ENCODE results near the gene KRT73.

Gene KRT73

DNA sequence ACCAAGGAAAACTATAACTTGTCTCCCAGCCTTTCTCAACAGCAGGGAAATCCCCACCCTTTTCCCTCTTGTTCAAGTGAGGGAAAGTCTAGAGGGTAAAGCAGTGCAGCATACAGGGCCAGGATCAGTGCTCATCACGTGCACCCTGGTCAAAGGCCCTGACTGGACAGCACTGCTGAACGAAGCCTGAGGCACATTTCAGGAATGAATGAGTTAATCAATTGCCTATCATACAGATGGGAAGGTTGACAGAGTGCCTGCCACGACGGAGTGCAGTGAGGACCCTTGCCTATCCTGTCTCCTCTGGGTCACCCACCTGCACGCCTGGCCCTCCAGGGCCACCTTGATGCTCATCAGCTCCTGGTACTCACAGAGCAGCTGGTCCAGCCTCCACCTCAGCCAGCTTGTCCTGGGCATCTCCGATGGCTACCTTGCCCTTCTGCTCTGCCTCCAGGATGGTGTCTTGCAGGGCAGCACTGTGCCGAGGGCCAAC is 11.7 kb upstream of the KRT73 start:
- TF ChIP-seq, protein P1, sequence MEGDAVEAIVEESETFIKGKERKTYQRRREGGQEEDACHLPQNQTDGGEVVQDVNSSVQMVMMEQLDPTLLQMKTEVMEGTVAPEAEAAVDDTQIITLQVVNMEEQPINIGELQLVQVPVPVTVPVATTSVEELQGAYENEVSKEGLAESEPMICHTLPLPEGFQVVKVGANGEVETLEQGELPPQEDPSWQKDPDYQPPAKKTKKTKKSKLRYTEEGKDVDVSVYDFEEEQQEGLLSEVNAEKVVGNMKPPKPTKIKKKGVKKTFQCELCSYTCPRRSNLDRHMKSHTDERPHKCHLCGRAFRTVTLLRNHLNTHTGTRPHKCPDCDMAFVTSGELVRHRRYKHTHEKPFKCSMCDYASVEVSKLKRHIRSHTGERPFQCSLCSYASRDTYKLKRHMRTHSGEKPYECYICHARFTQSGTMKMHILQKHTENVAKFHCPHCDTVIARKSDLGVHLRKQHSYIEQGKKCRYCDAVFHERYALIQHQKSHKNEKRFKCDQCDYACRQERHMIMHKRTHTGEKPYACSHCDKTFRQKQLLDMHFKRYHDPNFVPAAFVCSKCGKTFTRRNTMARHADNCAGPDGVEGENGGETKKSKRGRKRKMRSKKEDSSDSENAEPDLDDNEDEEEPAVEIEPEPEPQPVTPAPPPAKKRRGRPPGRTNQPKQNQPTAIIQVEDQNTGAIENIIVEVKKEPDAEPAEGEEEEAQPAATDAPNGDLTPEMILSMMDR (IDR thresholded peaks at IDR 0.05; ENCODE audit: control extremely low read depth, extremely low read depth, low read depth, missing control alignments) = no peak
- no peak for DNase-seq (ENCODE audit: extremely low spot score)
- CTCF ChIA-PET = no interaction called here
- POLR2A ChIA-PET = no interaction called here

DNA sequence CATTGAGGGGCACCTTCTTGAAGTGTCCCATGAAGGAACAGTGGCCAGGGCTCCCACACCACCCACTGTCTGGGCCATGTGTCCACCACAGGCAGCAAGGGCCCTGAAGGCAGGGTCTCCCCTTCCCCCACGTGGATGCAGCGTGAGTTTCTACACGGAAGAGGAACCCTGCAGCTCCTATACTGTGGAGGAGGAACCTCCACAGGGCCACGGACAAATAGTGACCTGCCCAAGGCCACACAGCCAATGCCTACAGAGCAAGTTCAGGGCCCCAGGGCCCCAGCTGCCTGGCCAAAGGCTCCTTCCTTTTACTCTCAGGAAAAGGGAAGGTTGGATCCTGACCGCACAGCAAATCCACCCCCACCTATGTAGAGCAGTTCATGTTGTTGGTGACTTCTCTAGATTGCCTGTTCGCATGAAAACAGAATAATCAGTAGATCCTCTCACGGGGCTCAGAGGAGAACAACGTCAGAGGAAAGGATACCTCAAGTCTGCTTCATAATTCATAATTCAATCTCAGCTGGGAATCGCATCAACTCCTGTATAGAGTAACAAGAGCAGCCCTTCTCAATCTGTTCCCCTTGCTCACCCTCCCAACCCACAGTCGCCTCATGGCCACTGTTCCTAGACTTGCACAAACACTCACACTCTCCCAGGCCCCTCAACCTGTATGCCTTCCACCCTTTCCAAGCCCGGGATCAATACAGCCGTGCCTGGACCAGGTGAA is 11.1 kb upstream of the KRT73 start:
- no peak for DNase-seq (ENCODE audit: extremely low spot score)
- TF ChIP-seq, protein P1 (IDR thresholded peaks at IDR 0.05; ENCODE audit: control extremely low read depth, extremely low read depth, low read depth, missing control alignments) = no peak
- ChIA-PET POLR2A (no interaction called here), CTCF (no interaction called here)

DNA sequence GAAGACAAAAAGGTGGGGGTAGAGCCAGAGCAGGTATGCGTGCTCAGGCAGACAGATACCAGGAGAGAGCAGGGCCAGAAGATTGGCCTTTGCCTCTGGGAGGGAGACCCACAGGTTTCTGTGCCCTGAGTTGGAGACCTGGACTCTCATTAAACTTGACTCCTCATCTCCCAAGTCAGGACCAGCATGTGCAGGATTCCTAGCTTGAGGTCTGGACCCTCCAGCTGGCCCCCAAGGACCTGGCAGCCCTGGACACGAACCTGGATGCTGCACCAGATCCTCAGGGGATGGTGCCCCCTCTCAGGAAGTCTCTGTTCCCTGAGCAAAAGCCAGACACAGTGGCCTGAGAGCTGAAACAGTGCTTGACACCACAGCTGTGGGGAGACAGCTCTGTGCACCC is 10.5 kb upstream of the KRT73 start:
- DNase-seq (ENCODE audit: extremely low spot score) = no peak
- ChIA-PET POLR2A (no interaction called here), CTCF (no interaction called here)
- TF ChIP-seq, protein P1 (IDR thresholded peaks at IDR 0.05; ENCODE audit: control extremely low read depth, extremely low read depth, low read depth, missing control alignments) = no peak

DNA sequence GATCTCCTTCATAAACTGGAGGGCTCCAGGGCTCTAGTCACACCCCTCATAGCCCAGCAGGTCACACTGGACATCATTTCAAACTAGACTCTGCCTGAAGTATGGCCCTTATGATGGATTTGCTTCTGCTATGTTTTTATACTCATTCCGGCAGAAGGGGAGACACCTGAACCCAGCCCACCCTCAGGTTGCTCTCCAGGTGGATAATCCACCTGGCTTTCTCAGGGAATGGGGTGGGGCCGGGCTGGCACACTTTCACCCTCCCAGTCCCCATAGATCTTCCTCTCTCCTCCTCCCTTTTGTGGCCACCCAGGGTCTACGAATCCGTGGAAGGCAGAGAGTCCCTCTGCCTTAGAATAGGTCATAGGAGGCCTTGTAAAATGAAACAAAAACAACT is 9.8 kb upstream of the KRT73 start:
- ChIA-PET POLR2A (no interaction called here), CTCF (no interaction called here)
- DNase-seq (ENCODE audit: extremely low spot score) = no peak
- TF ChIP-seq, protein P1 (IDR thresholded peaks at IDR 0.05; ENCODE audit: control extremely low read depth, extremely low read depth, low read depth, missing control alignments) = no peak

DNA sequence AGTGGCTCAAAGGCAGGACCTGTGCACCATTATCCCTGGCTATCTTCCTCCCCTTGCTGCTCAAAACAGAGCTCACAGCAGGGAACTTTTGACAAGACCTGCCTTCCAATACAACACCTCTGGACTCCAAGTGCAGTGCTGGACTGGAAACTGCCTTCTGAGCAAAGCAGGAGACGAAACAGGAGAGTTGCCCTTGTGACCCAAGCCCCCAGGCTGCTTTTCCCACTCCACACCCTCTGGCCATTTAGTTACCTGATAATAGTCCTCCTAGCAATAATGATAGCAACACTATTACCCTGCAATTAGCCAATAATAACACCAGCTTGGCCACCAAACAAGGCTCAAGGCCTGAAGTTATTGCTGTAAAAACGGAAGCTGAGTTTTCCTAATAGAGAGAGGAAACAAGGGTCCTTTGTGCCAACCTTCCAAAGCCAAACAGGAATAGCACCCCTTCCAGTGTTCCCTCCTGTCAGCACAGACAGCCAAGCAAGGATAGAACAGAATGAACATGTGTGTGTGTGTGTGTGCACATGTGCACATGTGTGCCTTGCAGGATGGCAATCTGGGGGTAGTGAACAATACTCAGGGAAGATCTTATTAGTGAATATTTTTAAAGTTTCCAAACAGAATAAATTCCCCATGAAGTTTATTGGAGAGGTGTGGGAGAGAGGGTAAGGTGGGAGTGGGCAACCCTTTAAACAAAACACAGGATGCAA is 9.2 kb upstream of the KRT73 start:
- DNase-seq (ENCODE audit: extremely low spot score) = no peak
- ChIA-PET CTCF (interaction anchor here (1.0 kb wide), 1 partner anchor 17 kb away, joined by 5 read pairs; no protein-coding TSS in a partner anchor), POLR2A (no interaction called here)
- TF ChIP-seq, protein P1 (IDR thresholded peaks at IDR 0.05; ENCODE audit: control extremely low read depth, extremely low read depth, low read depth, missing control alignments) = no peak

DNA sequence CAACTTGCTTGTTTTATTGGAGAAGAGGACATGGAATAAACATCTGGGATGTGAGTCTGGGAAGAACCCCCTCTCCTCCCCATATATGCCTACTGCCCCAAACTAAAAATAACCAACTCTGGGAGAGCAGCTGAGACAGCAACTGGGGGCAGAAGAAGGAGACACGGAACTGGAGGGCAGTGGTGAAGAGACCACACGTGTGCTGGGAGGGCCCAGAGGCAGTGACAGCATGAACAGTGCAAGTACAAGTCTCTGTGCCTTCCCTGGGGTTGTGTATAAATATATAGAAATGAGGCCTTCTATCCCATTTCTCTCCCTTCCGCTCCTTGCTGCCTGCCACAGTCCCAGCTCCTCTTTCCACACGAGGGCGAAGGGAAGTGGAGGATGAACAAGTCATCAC is 4.0 kb upstream of the KRT73 start:
- no peak for DNase-seq (ENCODE audit: extremely low spot score)
- TF ChIP-seq, protein P1 (IDR thresholded peaks at IDR 0.05; ENCODE audit: control extremely low read depth, extremely low read depth, low read depth, missing control alignments) = no peak
- CTCF ChIA-PET = no interaction called here
- POLR2A ChIA-PET = no interaction called here

All from GM10248 (cell line).